Ecto neural progenitor cell (in vitro differentiated cells): Measurements from ENCODE around the gene SPECC1L.

Experiments used
- DNase-seq: peaks from one replicate; pipeline ENCODE4 v3.0.0-alpha.2; 2018; ENCODE audit warnings: low spot score

SPECC1L gene

DNA sequence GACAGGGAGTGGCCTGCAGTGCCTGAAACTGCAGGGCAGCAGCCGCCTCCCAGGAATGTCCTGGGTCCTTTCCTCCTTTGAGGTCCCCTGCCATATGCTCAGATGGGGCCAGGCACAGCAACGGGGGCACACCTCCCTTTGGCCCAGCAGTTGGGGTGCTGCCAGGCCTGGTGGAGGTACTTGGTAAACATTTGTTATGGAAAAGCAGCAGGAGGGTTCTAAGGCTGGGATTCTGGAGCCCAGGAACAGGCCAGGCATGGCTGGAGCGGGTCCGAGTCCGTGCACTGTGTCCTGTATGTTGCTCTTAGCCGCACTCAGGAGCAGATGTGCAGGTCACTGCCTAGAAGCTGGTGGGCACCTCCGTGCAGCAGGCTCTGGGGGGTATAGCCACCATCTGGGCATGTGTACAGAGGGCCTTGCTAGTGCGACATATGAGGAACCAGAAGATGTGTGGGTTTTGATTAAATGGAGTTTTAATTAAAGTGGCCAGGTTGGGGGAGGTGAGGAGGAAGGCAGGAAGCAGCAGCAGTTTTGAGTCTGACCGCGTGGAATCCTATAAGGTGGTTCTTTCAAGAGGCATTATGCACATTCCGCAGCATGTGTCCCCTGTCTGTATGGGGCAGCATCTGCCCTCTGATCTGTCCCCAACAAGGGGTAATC, 158.2 kb downstream of the SPECC1L start:
- no peak for DNase-seq

DNA sequence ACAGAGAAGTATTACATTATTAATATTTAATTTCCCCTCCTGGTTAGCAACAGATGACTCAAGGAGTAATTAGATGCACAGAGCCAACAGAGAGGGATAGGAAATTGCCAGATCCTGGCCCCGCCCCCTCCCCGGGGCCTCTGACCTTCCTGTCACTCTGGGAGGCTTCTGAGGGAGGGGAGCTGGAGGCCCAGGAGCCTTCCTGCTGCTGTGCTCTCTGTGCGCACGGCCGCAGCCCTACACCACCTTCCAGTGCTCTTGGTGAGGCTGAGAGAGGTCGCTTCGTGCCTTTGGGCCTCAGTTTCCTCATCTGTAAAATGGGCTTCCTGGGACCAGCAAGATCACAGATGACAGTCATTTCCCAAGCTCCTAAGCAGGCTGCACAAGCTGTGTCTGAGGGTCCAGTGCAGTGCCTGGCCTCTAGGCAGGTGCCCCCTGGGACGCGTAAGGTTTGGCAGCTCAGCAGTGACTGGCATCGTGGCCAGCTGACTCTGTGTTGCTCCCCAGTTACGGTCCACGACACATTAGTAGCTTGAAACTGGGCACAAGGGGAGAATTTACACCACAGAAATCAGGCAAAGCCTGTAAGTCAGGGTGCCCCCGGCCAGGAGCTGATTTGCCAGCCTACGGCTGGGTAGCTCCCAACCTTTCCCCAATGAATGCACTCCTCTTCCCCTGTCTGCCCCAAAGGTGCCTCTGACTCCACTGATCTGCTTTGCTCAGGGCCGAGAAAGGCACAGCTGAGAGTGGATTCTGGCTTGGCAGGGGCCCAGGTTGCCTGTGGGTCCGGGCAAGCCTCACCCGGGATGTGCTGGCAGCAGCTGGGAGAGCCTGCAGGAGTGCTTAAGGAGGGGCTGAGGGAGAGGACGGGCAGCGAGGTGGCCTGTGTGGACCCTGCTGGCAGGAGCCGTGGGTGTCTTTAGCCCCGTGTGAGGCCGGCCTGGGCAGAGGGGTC, 159.1 kb downstream of the SPECC1L start:
- DNase-seq, result no peak

DNA sequence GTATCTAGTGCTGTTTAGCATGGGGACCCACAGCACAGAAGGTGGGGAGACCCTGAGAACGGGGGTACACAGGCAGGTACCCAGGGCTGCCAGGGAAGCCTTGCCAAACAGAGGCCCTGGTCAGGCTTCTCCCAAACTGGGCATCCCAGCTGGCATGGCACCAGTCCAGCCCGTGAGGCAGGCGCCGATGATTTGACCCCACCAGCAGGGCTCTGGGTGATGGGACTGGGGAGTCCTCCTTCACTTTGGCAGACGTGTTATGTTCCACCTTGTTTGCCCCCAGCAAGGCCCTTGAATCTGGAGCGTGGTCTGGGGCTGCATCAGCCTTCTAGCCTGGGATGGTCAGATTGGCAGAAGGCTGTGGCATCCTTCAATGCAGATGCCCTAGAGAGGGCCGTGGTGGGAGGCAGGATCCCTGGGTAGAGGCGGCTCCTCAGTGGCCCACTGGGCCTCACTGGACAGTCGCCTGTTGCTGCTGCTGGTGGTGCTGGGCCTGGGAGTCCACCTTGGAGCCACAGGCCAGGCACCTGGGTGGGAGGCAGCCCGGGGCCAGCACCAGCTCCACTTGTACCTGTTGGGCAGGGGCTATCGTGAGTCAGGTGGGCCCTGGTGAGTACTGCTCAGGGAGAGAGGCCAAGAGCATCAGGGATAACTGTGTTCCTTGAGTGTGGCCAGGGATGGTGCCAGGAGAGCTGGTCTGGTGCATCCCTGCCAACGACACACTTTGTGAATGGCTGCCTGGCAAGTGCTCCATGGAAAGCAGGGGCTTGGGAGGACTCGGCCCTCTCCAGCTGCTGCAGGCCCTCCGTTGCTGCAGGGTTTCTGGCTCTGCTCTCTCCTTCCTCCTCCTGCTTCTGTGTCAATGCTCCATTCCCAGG, 160.0 kb downstream of the SPECC1L start:
- no peak for DNase-seq

DNA sequence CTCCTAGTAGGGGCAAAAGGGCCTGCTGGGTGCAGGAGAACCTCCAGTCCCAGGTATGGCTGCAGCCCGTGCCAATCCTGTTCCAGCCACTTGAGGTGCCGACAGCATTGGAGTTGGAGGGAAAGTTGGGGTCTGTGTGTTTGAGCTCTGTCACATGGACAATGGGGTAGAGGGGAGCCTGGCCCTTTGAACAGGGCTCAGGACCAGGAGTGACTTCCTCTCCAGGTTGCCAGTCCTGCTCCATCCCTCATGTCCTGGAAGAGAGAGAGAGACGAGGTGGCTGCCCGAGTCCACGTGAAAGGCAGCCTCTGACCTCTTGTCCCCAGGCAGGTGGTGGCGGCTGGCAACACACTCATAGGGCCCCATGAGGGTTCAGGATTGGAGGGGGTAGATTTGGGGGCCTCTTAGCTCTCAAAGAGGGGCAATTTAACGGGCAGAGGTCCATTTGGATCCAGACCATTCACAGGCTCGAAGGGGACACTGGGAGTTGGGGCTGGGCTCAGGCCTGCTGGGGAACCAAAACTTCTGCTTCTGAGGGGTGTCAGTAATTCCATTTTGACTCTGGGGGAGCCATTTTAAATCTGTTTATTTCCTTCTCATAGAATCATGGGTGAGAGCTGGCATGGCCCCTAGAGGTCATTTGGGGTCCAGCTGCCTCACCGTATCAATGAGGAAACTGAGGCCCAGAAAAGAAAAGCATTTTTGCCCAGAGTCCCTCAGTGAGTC, 160.8 kb downstream of the SPECC1L start:
- no peak for DNase-seq

DNA sequence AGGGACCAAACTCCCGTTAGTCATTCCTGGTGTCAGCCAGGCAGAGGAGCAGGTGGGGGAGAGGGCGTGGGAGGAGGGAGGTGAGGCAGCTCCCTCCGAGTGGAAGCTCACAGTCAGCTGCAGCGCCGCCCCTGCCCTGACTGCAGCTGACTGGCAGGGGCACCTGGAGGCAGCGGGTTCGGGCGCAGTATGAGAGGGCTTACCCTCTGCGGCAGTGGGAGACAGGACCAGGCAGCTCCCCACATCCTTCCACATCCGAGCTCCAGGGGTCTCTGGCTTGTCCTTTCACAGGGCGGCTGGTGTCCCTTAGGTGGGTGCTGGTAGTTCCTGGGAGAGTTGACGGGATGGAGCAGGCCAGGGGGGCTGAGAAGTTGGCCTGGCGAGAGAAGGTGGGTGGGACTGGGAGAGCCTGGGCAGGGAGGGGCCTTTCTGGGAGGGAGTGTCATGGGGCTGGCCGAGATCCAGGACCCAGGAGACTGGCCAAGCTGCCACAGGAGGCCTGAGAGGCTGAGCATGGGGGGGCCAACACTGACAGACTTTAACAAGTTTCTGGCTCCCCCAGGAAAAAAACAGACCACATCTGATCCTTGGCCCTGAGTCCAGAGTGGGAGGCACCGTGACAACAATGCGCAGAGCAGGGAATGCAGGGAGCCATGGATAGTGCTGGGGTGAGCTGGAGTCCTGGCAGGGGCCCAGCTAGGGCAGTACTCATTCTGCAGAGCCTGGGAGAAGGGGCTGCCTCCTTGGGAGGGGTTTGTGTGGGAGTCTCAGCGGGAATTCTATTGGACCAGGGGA, 161.6 kb downstream of the SPECC1L start:
- no peak for DNase-seq

DNA sequence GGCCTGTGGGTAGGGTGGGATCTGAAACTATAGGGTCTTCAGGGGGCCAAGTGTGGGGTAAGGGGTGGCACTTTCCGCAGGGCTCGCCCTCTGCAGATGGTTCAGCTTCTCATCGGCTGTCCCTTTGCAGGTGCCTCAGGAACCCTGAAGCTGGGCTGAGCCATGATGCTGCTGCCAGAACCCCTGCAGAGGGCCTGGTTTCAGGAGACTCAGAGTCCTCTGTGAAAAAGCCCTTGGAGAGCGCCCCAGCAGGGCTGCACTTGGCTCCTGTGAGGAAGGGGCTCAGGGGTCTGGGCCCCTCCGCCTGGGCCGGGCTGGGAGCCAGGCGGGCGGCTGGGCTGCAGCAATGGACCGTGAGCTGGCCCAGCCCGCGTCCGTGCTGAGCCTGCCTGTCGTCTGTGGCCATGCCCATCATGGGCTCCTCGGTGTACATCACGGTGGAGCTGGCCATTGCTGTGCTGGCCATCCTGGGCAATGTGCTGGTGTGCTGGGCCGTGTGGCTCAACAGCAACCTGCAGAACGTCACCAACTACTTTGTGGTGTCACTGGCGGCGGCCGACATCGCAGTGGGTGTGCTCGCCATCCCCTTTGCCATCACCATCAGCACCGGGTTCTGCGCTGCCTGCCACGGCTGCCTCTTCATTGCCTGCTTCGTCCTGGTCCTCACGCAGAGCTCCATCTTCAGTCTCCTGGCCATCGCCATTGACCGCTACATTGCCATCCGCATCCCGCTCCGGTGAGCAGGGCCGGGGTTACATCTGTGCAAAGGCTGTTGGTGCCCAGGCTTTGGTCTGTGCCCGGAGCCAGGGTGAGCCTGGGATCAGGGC, 162.6 kb downstream of the SPECC1L start:
- DNase-seq, result no peak

DNA sequence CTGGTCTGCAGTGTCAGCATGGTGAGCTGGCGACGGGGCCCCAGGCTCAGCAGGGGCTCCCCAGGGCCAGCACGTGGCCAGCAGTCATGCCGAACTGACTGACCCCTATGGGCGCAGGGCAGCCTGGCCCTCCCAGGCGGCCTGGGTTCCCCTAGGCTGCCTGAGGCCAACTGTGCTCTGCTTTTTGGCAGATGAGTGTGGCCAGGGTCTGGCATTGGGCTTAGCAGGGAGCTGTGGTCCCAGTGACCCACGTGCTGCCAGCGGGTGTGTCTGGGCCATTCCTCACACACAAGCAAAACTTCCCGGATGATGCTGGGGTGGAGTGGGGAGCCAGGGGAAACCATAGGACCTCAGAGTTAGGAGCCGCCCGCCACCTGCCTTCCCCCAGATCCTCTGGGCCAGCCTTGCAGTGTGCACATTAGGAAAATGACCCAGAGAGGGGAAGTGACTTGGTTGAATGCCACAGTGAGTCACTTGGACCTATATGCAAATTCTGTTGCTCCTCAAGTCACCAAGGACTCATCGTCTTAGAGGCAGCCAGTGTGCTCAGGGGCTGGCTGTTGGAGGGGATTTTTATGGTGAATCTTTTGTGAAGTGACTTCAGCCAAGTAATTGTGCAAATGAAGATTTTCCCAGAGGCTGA, 163.3 kb downstream of the SPECC1L start:
- DNase-seq, result no peak

DNA sequence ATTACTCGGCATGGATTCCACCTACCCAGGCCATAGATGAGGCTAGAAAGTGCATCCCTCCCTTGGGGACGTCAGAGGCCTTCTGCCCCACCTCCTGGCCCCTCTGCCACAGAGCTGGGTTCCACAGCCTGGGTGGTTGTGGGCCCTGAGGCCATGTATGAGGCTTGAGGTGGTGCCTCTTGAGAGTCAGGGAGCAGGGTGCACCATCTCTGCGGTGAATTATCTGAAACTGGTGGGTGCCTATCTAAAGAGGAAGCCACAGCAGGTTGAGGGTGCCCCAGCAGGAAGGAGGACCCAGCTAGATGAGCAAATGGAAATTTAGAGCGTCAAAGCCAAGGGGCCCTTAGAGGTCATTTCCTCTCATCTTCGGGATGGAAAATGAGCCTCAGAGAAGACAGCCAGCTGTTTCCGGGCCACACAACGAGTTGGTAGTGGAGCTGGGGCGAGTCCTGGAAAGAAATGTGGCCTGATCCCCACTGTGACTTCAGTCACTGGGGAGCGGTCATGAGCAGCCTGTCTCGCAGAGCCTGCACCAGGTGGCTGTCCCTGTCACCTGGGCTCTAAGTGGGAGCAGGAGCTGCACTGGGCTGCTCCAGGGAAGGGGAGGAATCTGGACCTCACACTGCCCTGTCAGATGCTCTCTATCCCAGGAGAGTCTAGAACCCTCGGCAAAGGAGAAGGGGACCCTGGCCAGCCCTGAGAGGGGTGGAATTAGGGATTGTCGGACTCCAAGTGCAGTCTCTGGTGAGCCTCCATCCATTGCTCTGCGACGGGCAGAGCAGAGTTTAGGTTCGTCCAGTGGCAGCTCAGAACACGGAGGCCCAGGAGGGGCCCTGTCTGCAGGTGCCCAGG, 164.1 kb downstream of the SPECC1L start:
- DNase-seq, result no peak

DNA sequence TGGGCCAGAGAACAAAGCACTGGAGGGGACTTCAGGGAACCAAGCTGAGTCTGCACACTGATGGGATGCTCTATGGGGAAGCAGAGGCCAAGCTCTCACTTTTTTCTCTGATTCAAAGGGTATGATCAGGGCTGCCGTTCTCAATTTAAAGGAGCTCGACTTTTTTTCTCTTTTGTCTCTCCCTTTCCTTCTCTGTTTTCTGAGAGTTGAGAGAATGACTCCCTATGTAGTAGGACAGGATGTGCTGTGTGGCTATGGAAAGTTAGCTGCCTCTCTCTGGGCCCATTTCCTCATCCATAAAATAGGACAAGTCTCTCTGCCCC, 164.7 kb downstream of the SPECC1L start:
- DNase-seq, result no peak

DNA sequence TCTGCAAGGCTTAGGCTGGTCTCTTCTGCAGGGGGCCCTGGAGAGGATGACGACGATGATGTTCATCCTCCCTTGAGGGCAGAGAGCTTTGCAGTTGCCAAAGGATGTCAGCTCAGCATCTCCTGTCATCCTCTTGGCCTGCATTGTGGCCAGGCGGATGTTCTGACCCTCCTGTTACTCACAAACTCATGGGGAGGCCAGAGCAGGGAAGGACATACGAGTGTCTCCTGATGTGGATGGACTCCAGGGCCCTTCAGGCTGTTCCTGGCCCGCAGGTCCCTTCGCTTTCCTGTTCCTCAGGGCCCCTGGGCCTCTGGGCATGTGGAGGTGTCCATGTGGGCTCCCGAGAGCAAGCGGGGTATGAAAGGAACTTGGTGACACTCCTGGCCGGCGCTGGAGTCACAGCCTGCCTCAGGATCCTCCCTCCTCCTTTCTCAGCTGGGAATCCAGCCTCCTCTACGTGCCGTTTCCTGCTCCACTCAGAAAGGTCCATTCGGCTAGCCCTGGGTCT, 165.3 kb downstream of the SPECC1L start:
- DNase-seq, result no peak

DNA sequence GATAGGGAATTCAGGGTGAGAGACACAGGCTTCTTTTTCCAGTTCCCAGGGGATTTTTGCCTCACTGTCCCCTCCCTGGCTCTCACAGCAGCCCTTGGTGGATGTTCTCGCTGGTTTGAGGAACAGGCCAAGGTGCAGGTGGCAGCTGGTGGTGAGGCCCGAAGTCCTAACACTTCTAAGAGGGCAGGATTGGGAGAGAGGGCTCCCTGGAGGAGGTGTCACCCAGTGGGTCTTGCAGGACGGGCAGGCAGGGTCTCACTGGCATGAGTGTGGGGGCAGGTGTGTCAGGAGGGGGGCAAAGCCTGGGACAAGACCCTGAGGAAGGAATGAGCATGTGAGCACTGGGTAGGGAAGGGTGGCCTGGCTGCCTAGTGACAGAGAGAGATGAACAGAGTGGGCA, 165.9 kb downstream of the SPECC1L start:
- DNase-seq, result no peak

DNA sequence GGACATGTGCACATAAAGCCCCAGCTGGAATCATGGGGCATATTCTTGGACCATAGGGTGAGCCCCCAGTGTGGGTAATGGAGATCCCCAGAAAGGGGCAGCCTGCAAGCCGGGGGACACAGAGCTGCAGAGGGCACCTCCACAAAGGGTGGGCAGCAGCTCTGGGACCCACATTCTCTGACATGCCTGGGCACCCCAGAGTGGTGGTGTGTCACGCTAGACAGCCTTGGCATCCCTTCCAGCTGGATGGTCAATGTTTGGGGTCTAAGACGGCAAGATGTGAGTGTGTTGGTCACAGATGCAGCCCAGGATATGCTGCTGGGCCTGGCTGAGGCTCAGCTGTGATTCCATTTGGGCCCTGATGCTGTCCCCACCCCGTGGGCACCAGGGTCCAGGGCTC, 166.5 kb downstream of the SPECC1L start:
- DNase-seq, result no peak

DNA sequence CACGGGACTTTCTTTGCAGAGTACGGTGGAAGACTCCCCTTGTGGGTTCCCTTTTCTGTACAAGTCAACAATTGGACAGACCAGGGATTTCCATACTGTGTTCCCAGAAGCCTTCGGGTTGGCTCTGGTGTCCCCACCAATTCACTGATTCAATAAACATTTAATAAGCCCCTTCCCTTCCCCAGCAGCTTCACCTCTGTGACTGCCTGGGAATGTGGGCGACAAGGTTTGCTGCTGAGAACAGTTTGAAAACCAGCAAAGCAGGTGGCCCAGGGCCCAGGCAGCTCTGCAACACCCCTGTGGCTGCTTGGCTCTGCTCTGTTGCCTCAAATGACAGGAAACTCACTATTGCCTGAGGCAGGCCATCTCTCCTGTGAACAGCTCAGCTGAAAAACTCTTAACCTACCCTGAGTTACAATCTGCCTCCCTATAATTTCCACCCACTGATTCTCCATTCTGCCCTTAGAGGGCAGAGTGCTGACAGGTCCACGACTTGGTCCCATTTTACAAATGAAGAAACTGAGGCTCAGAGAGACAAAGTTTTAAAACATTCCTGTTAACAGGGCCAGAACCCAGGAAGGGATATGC, 167.2 kb downstream of the SPECC1L start:
- DNase-seq, result no peak

DNA sequence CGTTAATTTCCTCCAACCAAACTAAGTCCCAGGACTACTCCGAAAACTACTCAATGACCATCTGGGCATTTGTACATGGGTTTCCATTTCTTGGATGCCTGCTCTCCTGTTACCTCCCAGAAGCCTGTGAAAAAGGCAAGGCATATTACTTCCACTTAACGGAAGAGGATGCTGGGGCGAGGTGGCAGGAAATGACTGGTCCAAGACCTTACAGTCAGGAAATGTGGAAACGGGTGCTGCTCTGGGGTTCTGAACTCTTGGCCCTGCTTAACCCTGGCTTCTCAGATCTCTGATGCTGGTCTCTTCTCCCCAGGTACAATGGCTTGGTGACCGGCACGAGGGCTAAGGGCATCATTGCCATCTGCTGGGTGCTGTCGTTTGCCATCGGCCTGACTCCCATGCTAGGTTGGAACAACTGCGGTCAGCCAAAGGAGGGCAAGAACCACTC, 169.7 kb downstream of the SPECC1L start:
- DNase-seq, result no peak

DNA sequence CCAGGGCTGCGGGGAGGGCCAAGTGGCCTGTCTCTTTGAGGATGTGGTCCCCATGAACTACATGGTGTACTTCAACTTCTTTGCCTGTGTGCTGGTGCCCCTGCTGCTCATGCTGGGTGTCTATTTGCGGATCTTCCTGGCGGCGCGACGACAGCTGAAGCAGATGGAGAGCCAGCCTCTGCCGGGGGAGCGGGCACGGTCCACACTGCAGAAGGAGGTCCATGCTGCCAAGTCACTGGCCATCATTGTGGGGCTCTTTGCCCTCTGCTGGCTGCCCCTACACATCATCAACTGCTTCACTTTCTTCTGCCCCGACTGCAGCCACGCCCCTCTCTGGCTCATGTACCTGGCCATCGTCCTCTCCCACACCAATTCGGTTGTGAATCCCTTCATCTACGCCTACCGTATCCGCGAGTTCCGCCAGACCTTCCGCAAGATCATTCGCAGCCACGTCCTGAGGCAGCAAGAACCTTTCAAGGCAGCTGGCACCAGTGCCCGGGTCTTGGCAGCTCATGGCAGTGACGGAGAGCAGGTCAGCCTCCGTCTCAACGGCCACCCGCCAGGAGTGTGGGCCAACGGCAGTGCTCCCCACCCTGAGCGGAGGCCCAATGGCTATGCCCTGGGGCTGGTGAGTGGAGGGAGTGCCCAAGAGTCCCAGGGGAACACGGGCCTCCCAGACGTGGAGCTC, 170.2 kb downstream of the SPECC1L start:
- no peak for DNase-seq

DNA sequence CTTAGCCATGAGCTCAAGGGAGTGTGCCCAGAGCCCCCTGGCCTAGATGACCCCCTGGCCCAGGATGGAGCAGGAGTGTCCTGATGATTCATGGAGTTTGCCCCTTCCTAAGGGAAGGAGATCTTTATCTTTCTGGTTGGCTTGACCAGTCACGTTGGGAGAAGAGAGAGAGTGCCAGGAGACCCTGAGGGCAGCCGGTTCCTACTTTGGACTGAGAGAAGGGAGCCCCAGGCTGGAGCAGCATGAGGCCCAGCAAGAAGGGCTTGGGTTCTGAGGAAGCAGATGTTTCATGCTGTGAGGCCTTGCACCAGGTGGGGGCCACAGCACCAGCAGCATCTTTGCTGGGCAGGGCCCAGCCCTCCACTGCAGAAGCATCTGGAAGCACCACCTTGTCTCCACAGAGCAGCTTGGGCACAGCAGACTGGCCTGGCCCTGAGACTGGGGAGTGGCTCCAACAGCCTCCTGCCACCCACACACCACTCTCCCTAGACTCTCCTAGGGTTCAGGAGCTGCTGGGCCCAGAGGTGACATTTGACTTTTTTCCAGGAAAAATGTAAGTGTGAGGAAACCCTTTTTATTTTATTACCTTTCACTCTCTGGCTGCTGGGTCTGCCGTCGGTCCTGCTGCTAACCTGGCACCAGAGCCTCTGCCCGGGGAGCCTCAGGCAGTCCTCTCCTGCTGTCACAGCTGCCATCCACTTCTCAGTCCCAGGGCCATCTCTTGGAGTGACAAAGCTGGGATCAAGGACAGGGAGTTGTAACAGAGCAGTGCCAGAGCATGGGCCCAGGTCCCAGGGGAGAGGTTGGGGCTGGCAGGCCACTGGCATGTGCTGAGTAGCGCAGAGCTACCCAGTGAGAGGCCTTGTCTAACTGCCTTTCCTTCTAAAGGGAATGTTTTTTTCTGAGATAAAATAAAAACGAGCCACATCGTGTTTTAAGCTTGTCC, 171.0 kb downstream of the SPECC1L start:
- no peak for DNase-seq
